HCT116 (cell line): ENCODE measurements around the gene TMEM269. TPM values are rescaled to one million over a fixed set of nuclear protein-coding genes. Genes with fewer than 3 reads are reported as not detected.

Experiments used
- ATAC-seq: fragments of 200-7000 bp; cut with Tn5 transposase; 2 replicates; pipeline ENCODE4 v1.9.1; 2020; ENCODE audit warnings: mild to moderate bottlenecking, moderate library complexity
- BruUV-seq: library from RNA; stranded (reverse); fragments of 400-500 nt; replicated peaks from 2 replicates; lab custom pipeline; 2021; lab: Mats Ljungman, UMichigan
- CTCF ChIA-PET: fragments of 300-600 bp; sonication (Branson Sonifier 250); formaldehyde crosslinking; loops from one replicate; lab custom pipeline; 2021; ENCODE audit warnings: antibody characterized with exemption; lab: Charles Lee
- POLR2A ChIA-PET: fragments of 300-600, 350-600 bp; sonication (Branson Sonifier 250); formaldehyde crosslinking; loops from one replicate; lab custom pipeline; 2021; ENCODE audit warnings: antibody characterized with exemption; lab: Charles Lee
- RAD21 ChIA-PET, 2 experiments: fragments of 300-600 bp; sonication (Branson Sonifier 250); formaldehyde crosslinking; loops; one replicate each; lab custom pipeline; 2023; ENCODE audit warnings: low total read pairs in 2 of 2; ENCODE audit not compliant: uncharacterized antibody in 2 of 2, unreplicated experiment in 2 of 2, low non-redundant PET in 1 of 2; lab: Charles Lee
- DNase-seq: peaks from one replicate; pipeline ENCODE4 v3.0.0-alpha.2; 2010; ENCODE audit warnings: low read depth, low spot score
- H2AFZ ChIP-seq: fragments of 200-600 bp; shearing (Covaris generic), sonication (generic); 2 replicates; pipeline ENCODE4 v1.6.1; 2017; ENCODE audit warnings: low read depth, mixed run types, mixed read lengths, antibody characterized with exemption, low read length; ENCODE audit not compliant: poor library complexity, severe bottlenecking
- H3K27ac ChIP-seq: 2 replicates; pipeline ENCODE4 v1.5.1; 2012; ENCODE audit warnings: low read depth, low read length
- H3K27me3 ChIP-seq: fragments of 200-600 bp; sonication (generic); 2 replicates; pipeline ENCODE4 v1.6.1; 2016; ENCODE audit warnings: mixed run types, low read length, mixed read lengths; ENCODE audit not compliant: insufficient read depth
- H3K36me3 ChIP-seq, 2 experiments: fragments of 200-500 bp in 1 of 2; fragments of 200-600 bp in 1 of 2; sonication (Bioruptor generic) in 1 of 2; sonication (generic) in 1 of 2; 2 replicates each; pipeline versions ENCODE4 v1.5.1 to v1.6.1; 2014 to 2016; ENCODE audit warnings: low read length in 2 of 2, inconsistent platforms in 1 of 2, mixed read lengths in 1 of 2, mixed run types in 1 of 2; ENCODE audit not compliant: insufficient read depth in 2 of 2, control insufficient read depth in 1 of 2
- H3K4me1 ChIP-seq, 2 experiments: fragments of 200-600 bp in 1 of 2; sonication (generic) in 1 of 2; 2 replicates each; pipeline versions ENCODE4 v1.5.1 to v1.6.1; 2012 to 2017; ENCODE audit warnings: low read length in 2 of 2, inconsistent platforms in 1 of 2, mild to moderate bottlenecking in 1 of 2, mixed read lengths in 1 of 2, mixed run types in 1 of 2, moderate library complexity in 1 of 2; ENCODE audit not compliant: insufficient read depth in 2 of 2, control insufficient read depth in 1 of 2
- H3K4me2 ChIP-seq: fragments of 200-600 bp; sonication (generic); 2 replicates; pipeline ENCODE4 v1.6.1; 2017; ENCODE audit warnings: mixed run types, low read length, mixed read lengths
- H3K4me3 ChIP-seq, 2 experiments: fragments of 200-600 bp in 1 of 2; sonication (generic) in 1 of 2; replicated peaks in 1 of 2; 2 replicates each; pipeline ENCODE4 v1.5.1; 2011 to 2016; ENCODE audit warnings: low read length in 2 of 2, control low read depth in 1 of 2, low read depth in 1 of 2, mild to moderate bottlenecking in 1 of 2, mixed read lengths in 1 of 2, mixed run types in 1 of 2
- H3K79me2 ChIP-seq: fragments of 200-600 bp; sonication (generic); 2 replicates; pipeline ENCODE4 v1.6.1; 2017; ENCODE audit warnings: mild to moderate bottlenecking, mixed run types, low read length, moderate library complexity, mixed read lengths; ENCODE audit not compliant: insufficient read depth
- H3K9ac ChIP-seq: fragments of 200-600 bp; sonication (generic); 2 replicates; pipeline ENCODE4 v1.6.1; 2016; ENCODE audit warnings: low read length, mixed read lengths
- H3K9me2 ChIP-seq: fragments of 200-600 bp; sonication (generic), shearing (Covaris generic); 2 replicates; pipeline ENCODE4 v1.6.1; 2017; ENCODE audit warnings: mixed run types, mild to moderate bottlenecking, moderate library complexity; ENCODE audit not compliant: insufficient read depth
- H3K9me3 ChIP-seq, 2 experiments: fragments of 200-500 bp in 1 of 2; fragments of 200-600 bp in 1 of 2; sonication (Bioruptor generic) in 1 of 2; sonication (generic) in 1 of 2; 2 replicates each; pipeline ENCODE4 v1.6.1; 2014 to 2017; ENCODE audit warnings: low read length in 2 of 2, mixed read lengths in 2 of 2, inconsistent platforms in 1 of 2, low read depth in 1 of 2, mild to moderate bottlenecking in 1 of 2, mixed run types in 1 of 2, moderate library complexity in 1 of 2; ENCODE audit not compliant: control insufficient read depth in 1 of 2, insufficient read depth in 1 of 2
- H4K20me1 ChIP-seq: fragments of 200-600 bp; sonication (generic), shearing (Covaris generic); 2 replicates; pipeline ENCODE4 v1.6.1; 2017; ENCODE audit warnings: mixed run types, mild to moderate bottlenecking, moderate library complexity; ENCODE audit not compliant: insufficient read depth
- CBX3 ChIP-seq: IDR thresholded peaks from 2 replicates; pipeline ENCODE4 v1.6.1; 2012; ENCODE audit warnings: low read depth
- EZH2 ChIP-seq: fragments of 200-600 bp; sonication (generic); IDR thresholded peaks from 2 replicates; pipeline ENCODE4 v1.6.1; 2017; ENCODE audit warnings: antibody characterized with exemption, mixed run types
- EZH2phosphoT487 ChIP-seq: fragments of 200-600 bp; IDR thresholded peaks from 2 replicates; pipeline ENCODE4 v1.6.1; 2018; ENCODE audit warnings: antibody characterized with exemption, borderline replicate concordance
- JUND ChIP-seq: IDR thresholded peaks from 2 replicates; pipeline ENCODE4 v1.6.1; 2012
- POLR2A ChIP-seq: IDR thresholded peaks from 2 replicates; pipeline ENCODE4 v1.7.0; 2011; ENCODE audit warnings: borderline replicate concordance; ENCODE audit not compliant: insufficient read depth, insufficient read length; ENCODE audit errors: extremely low read depth
- RAD21 ChIP-seq: IDR thresholded peaks from 2 replicates; pipeline ENCODE4 v1.6.1; 2012; ENCODE audit warnings: low read depth, mild to moderate bottlenecking
- SP1 ChIP-seq: IDR thresholded peaks from 2 replicates; pipeline ENCODE4 v1.6.1; 2012; ENCODE audit warnings: low read depth
- SRF ChIP-seq: IDR thresholded peaks from 2 replicates; pipeline ENCODE4 v1.6.1; 2012; ENCODE audit warnings: low read depth
- TCF7L2 ChIP-seq: IDR thresholded peaks from 2 replicates; pipeline ENCODE4 v1.7.0; 2011; ENCODE audit warnings: borderline replicate concordance, inconsistent platforms; ENCODE audit not compliant: insufficient read depth, insufficient read length; ENCODE audit errors: extremely low read depth
- intact Hi-C: fragments of 100-400 bp; cut with micrococcal nuclease; formaldehyde crosslinking; loops from 2 replicates; pipeline ENCODE4 v1.10.0; 2022
- total RNA-seq: library from RNA; stranded (reverse); gene quantifications from one replicate; pipeline ENCODE4 v1.2.1, GENCODE V29; 2021; ENCODE audit not compliant: unreplicated experiment

Gene TMEM269
- total RNA-seq, 1 experiment from 2014 or later: 0.34 TPM

- H3K4me1 ChIP-seq: peaks cover 0 to 7% of the 10 kb centered on the region in 2 experiments; a peak in 1 of 4 replicates
- RAD21 ChIA-PET: no interaction called here
Measured at GRCh38 chr1:42841440-42842147, 56.8 kb downstream of the TMEM269 start.

DNA sequence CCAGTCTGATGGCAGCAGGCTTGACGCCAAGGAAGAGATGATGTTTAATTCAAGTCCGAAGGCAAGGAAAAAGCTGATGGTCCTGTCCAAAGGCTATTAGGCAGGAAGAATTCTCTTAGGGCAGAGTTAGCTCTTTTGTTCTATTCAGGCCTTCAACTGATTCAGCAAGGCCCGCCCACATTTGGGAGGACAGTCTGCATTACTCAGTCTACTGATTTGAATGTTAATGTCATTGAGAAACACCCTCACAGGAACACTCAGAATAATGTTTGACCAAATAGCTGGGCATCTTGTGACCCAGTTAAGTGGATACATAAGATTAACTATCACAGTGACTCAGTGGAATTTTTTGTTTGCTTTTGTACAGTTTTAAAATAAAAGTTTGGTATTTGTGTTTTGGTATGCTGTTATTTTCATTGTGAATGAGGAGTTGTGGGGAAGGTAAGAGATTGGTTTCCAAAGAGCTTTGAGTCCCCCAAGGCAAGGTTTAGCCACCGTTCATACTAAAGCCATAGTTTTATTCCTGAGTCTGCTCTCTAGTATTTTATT is 59.9 kb downstream of the TMEM269 start:
- Histone ChIP-seq H3K9ac (no peak overlapping the region), H3K9me2 (no peaks in the 10 kb centered on the region)
- POLR2A ChIA-PET: no interaction called here
- CTCF ChIA-PET: no interaction called here
- no peak for TF ChIP-seq POLR2A
- TF ChIP-seq EZH2: no peak
- TF ChIP-seq TCF7L2: no peak
- TF ChIP-seq SP1: no peak
- no peak for TF ChIP-seq RAD21
- no peak for TF ChIP-seq EZH2phosphoT487
- no peak for TF ChIP-seq CBX3
- TF ChIP-seq, all 23 proteins: peak for 0
- RAD21 ChIA-PET: no interaction called here
- Histone ChIP-seq H3K9me3 (no peaks in the 10 kb centered on the region), H3K4me1 (peaks cover 7 to 16% of the 10 kb centered on the region in 2 experiments; a peak in 3 of 4 replicates), H3K36me3 (peaks cover 2 to 5% of the 10 kb centered on the region in 2 experiments; a peak in 2 of 4 replicates), H3K27ac (no peak overlapping the region), H3K27me3 (no peaks in the 10 kb centered on the region), H3K4me2 (no peak overlapping the region), H3K79me2 (peaks cover 23% of the 10 kb centered on the region), H4K20me1 (no peaks in the 10 kb centered on the region), H2AFZ (no peak overlapping the region), H3K4me3 (no peak overlapping the region)
- ATAC-seq (no peak), DNase-seq (no peak)
- BruUV-seq: no TSS peak
- intact Hi-C loops: no loop called here

More at GRCh38 chr1:42841440-42842147, 56.8 kb downstream of the TMEM269 start:
- ChIA-PET CTCF (no interaction called here), POLR2A (interaction anchor here (0.6 kb wide), 1 partner anchor 525 kb away, joined by 4 read pairs; no protein-coding TSS in a partner anchor)
- no peaks in the 10 kb centered on the region for H3K9me2 ChIP-seq
- ATAC-seq (no peak), DNase-seq (no peak)
- no peaks in the 10 kb centered on the region for H3K27me3 ChIP-seq
- BruUV-seq: no TSS peak
- H3K4me3 ChIP-seq: no peak overlapping the region
- no peaks in the 10 kb centered on the region for H3K9me3 ChIP-seq
- H3K79me2 ChIP-seq: no peaks in the 10 kb centered on the region; the same call in 1 of the 2 replicates
- no peak overlapping the region for H2AFZ ChIP-seq
- no peak overlapping the region for H3K27ac ChIP-seq
- TF ChIP-seq SRF (no peak), JUND (no peak), EZH2 (no peak), TCF7L2 (no peak), POLR2A (no peak)
- TF ChIP-seq, all 23 proteins: peak for 0
- Histone ChIP-seq H3K9ac (no peak overlapping the region), H4K20me1 (no peaks in the 10 kb centered on the region), H3K4me2 (no peak overlapping the region), H3K36me3 (no peaks in the 10 kb centered on the region)
- intact Hi-C loops: no loop called here
